Activated CD8-positive, alpha-beta T cell treated with anti-CD3 and anti-CD28 coated beads for 36 hours (primary cell): Measurements from ENCODE around the gene S100A8. TPM values are rescaled to one million over a fixed set of nuclear protein-coding genes. Genes with fewer than 3 reads are reported as not detected.

Experiments
- ATAC-seq: fragments of 200-7000 bp; cut with Tn5 transposase; one replicate; pipeline ENCODE4 v1.10.0; 2021; ENCODE audit warnings: mild to moderate bottlenecking, moderate library complexity
- CTCF ChIA-PET: fragments of 350-600 bp; sonication (Branson Sonifier 250); formaldehyde crosslinking; loops from one replicate; lab custom pipeline; 2021; ENCODE audit warnings: antibody characterized with exemption; lab: Charles Lee
- POLR2A ChIA-PET: fragments of 350-600 bp; sonication (Branson Sonifier 250); formaldehyde crosslinking; loops from one replicate; lab custom pipeline; 2021; ENCODE audit warnings: antibody characterized with exemption; lab: Charles Lee
- DNase-seq: peaks from one replicate; pipeline ENCODE4 v3.0.0-alpha.2; 2020
- H3K27ac Mint-ChIP-seq: one replicate; pipeline ENCODE4 v1.8.0; 2021; ENCODE audit warnings: mild to moderate bottlenecking, mixed read lengths
- H3K27me3 Mint-ChIP-seq: one replicate; pipeline ENCODE4 v1.8.0; 2021; ENCODE audit warnings: mixed read lengths
- H3K36me3 Mint-ChIP-seq: one replicate; pipeline ENCODE4 v1.8.0; 2021; ENCODE audit warnings: low read depth, mixed read lengths
- H3K4me1 Mint-ChIP-seq: one replicate; pipeline ENCODE4 v1.8.0; 2021; ENCODE audit warnings: low read depth, mixed read lengths
- H3K4me3 Mint-ChIP-seq: one replicate; pipeline ENCODE4 v1.8.0; 2021; ENCODE audit warnings: mild to moderate bottlenecking, moderate library complexity, mixed read lengths
- H3K9me3 Mint-ChIP-seq: one replicate; pipeline ENCODE4 v1.8.0; 2021; ENCODE audit warnings: mixed read lengths
- intact Hi-C: fragments of 100-400 bp; cut with micrococcal nuclease; formaldehyde crosslinking; loops from one replicate; pipeline ENCODE4 v1.10.0; 2022
- total RNA-seq, 2 experiments: library from RNA; stranded (reverse); gene quantifications; one replicate each; pipeline ENCODE4 v1.2.3, GENCODE V29; 2021
- TF ChIP-seq, protein P1 (sequence below): fragments of 200-600 bp; IDR thresholded peaks from one replicate; pipeline ENCODE4 v1.8.0; 2022; ENCODE audit warnings: antibody characterized with exemption, mild to moderate bottlenecking

S100A8 gene
- total RNA-seq, 2 experiments from 2014 or later: not detected

DNA sequence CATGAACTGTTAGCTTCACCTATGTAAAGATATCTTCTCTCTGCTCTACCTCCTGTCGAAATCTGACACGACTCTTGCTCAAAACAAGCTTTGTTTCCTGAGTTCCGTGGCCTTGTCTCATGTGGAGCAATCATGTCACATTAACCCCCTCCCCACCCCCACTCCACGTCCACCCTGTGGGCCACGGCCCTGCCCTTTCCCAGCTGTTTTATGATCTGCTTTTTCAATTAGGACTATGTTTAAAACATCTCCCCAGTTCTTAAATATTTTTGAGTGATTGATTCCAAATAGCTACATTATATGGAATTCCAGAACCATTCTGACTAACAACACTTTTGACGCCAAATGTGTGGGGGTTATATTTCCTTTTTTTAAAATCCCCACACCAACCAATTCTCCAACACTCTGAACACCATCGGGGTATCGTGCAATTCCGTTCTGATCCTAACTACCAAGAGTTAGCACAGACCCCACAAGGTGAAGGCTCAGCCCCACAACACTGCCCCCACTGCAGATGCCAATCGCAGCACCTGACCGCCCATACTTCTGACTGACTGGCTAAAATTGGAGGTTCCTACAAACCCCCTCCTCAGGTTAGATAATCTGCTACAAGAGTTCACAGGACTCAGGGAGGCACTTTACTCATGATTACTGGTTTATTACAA is 12.7 kb upstream of the S100A8 start:
- Mint-ChIP-seq H3K36me3 (no peaks in the 10 kb centered on the region), H3K27ac (no peak overlapping the region), H3K4me3 (no peak overlapping the region), H3K27me3 (peaks cover 12% of the 10 kb centered on the region), H3K4me1 (peaks cover 8% of the 10 kb centered on the region), H3K9me3 (peaks cover 2% of the 10 kb centered on the region)
- ChIA-PET POLR2A (no interaction called here), CTCF (interaction anchor here (1.0 to 3.8 kb wide), 7 partner anchors 16 to 71 kb away, joined by 3 to 20 read pairs (median 3); partner anchors contain the start of genes S100A12 and S100A9)
- intact Hi-C loops: loop anchor here (5.0 kb wide), 1 partner anchor 51 kb away; no protein-coding TSS in a partner anchor
- TF ChIP-seq, protein P1, sequence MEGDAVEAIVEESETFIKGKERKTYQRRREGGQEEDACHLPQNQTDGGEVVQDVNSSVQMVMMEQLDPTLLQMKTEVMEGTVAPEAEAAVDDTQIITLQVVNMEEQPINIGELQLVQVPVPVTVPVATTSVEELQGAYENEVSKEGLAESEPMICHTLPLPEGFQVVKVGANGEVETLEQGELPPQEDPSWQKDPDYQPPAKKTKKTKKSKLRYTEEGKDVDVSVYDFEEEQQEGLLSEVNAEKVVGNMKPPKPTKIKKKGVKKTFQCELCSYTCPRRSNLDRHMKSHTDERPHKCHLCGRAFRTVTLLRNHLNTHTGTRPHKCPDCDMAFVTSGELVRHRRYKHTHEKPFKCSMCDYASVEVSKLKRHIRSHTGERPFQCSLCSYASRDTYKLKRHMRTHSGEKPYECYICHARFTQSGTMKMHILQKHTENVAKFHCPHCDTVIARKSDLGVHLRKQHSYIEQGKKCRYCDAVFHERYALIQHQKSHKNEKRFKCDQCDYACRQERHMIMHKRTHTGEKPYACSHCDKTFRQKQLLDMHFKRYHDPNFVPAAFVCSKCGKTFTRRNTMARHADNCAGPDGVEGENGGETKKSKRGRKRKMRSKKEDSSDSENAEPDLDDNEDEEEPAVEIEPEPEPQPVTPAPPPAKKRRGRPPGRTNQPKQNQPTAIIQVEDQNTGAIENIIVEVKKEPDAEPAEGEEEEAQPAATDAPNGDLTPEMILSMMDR: no peak
- DNase-seq: no peak
- no peak for ATAC-seq

DNA sequence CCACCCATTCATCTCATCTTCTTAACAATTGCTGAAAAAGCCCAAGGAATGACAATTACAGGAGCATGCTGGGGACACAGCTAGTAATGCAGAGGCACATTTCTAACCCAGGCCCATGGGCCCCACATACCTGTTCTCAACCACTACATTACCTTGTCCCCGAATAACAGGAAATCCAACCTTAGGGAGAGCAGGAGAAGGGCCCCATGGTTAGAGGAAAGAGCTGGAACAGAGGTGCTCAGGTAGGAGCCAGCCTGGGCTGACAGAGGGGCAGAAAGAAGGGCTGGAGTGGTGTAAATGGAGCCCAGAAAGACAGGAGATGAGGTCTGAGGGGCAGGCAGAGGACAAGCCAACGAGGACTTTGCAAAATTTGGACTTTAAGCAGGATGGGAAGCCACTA is 11.4 kb upstream of the S100A8 start:
- H3K36me3 Mint-ChIP-seq: no peaks in the 10 kb centered on the region
- DNase-seq: no peak
- H3K4me1 Mint-ChIP-seq: peaks cover 5% of the 10 kb centered on the region
- H3K9me3 Mint-ChIP-seq: peaks cover 2% of the 10 kb centered on the region
- no peak overlapping the region for H3K27ac Mint-ChIP-seq
- peaks cover 6% of the 10 kb centered on the region for H3K27me3 Mint-ChIP-seq
- ATAC-seq: no peak
- intact Hi-C loops: loop anchor here (5.0 kb wide), 1 partner anchor 50 kb away; no protein-coding TSS in a partner anchor
- ChIA-PET CTCF (interaction anchor here (1.7 to 3.8 kb wide), 2 partner anchors 47 to 49 kb away, joined by 4 to 20 read pairs; no protein-coding TSS in a partner anchor), POLR2A (no interaction called here)
- no peak overlapping the region for H3K4me3 Mint-ChIP-seq
- TF ChIP-seq, protein P1: no peak

DNA sequence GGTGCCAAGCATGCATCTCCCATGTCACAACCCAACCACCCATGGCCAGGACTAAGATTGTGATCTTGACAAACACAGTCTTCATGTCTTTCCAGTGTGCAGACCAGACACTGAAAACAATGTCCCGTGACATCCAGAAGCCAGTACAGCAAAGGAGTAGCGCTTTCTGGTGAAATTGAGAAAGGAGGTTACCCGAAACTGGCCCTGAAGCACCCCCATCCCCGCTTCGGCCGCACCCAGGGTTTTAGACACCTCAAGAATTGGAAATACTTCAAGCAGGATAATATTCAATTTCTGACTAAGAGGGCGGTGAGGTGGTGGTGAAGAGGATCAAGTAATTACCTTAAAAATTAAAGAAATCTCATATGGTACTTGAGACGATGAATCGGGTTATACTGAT is 10.6 kb upstream of the S100A8 start:
- Mint-ChIP-seq H3K9me3 (peaks cover 2% of the 10 kb centered on the region), H3K27ac (no peak overlapping the region), H3K4me1 (peaks cover 2% of the 10 kb centered on the region), H3K36me3 (no peaks in the 10 kb centered on the region), H3K4me3 (no peak overlapping the region), H3K27me3 (peaks cover 4% of the 10 kb centered on the region)
- TF ChIP-seq, protein P1: no peak
- intact Hi-C loops: loop anchor here (5.0 kb wide), 1 partner anchor 49 kb away; no protein-coding TSS in a partner anchor
- ChIA-PET CTCF (interaction anchor here (1.7 kb wide), 1 partner anchor 46 kb away, joined by 4 read pairs; no protein-coding TSS in a partner anchor), POLR2A (no interaction called here)
- DNase-seq: no peak
- no peak for ATAC-seq

DNA sequence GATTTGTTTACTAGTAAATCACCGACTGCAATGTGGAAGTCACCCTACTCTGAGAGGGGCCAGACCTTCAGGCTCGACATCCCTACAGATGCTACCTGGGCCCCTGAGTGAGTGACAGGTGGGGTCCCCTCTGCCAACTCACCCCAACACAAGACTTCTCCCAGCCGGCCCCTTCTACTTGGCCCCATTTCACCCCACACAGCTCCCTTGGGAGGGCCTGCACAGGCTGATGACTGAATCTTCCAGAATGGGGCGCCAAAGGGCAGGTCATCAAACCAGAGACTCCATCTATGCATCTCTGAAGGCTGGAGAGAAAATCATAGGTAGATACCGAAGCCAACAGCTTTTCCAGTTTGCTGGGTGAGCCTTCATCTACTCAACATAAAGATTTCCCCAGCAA is 9.4 kb upstream of the S100A8 start:
- intact Hi-C loops: loop anchor here (5.0 kb wide), 1 partner anchor 48 kb away; no protein-coding TSS in a partner anchor
- POLR2A ChIA-PET: no interaction called here
- peaks cover 2% of the 10 kb centered on the region for H3K9me3 Mint-ChIP-seq
- peaks cover 2% of the 10 kb centered on the region for H3K27me3 Mint-ChIP-seq
- TF ChIP-seq, protein P1: no peak
- ATAC-seq: no peak
- no peaks in the 10 kb centered on the region for H3K36me3 Mint-ChIP-seq
- H3K4me1 Mint-ChIP-seq: no peaks in the 10 kb centered on the region
- CTCF ChIA-PET: interaction anchor here (1.1 to 1.2 kb wide), 3 partner anchors 11 to 94 kb away, joined by 3 to 6 read pairs (median 3); no protein-coding TSS in a partner anchor
- no peak overlapping the region for H3K4me3 Mint-ChIP-seq
- no peak for DNase-seq
- H3K27ac Mint-ChIP-seq: no peak overlapping the region
